Fibroblast of villous mesenchyme (primary cell): ENCODE measurements around the gene BUD23. TPM values are rescaled to one million over a fixed set of nuclear protein-coding genes. Genes with fewer than 3 reads are reported as not detected.
"Not testable (repeated sequence)": the region's sequence is repeated elsewhere in the genome, so short reads cannot be mapped to it uniquely, and the experiment has no call there.

Experiments
- DNase-seq: peaks from one replicate; pipeline ENCODE4 v3.0.0-alpha.2; 2010; ENCODE audit warnings: low read depth
- H3K4me3 ChIP-seq: 2 replicates; pipeline ENCODE4 v1.5.1; 2011; ENCODE audit warnings: low read depth, mild to moderate bottlenecking, low read length
- CTCF ChIP-seq: IDR thresholded peaks from 2 replicates; pipeline ENCODE4 v1.5.1; 2012; ENCODE audit warnings: low read depth, mild to moderate bottlenecking, low read length; ENCODE audit not compliant: insufficient read depth
- total RNA-seq: library from RNA; depleted of rRNA; stranded (reverse); fragments of >200 nt; gene quantifications from 2 replicates; pipeline ENCODE4 v1.2.3, GENCODE V29; 2012

BUD23 gene
- total RNA-seq, 1 donor: 39.7 TPM

DNA sequence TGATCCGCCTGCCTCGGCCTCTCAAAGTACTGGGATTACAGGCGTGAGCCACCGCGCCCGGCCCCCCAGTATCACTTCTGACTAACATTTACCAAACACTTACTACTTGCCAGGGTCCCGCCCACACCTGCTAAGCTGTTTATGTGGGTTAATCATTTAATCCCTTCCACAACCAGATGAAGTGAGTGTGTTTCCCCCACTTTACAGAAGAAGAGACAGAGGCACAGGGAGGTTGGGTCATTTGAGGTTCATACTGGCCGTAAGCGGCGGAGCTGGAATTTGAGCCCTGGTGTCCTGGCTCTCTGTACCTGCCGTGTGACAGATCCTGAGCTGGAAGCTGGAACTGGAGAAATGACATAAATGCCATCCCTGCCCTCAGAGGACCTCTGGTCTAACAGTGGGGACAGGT lies 30.9 kb upstream of the BUD23 start:
- no peak for DNase-seq
- no peak for TF ChIP-seq CTCF
- H3K4me3 ChIP-seq: no peak overlapping the region

- H3K4me3 ChIP-seq, DNase-seq: not testable (repeated sequence)
Measured at GRCh38 chr7:73655309-73655708, 28.1 kb upstream of the BUD23 start.

GRCh38 chr7:73659983-73660382 lies 23.4 kb upstream of the BUD23 start:
- no peak for TF ChIP-seq CTCF
- DNase-seq: no peak
- no peak overlapping the region for H3K4me3 ChIP-seq

- H3K4me3 ChIP-seq, DNase-seq: not testable (repeated sequence)
Measured at GRCh38 chr7:73660594-73660993, 22.8 kb upstream of the BUD23 start.

- DNase-seq: no peak
- no peak overlapping the region for H3K4me3 ChIP-seq
- TF ChIP-seq CTCF: no peak
Measured at GRCh38 chr7:73663033-73663432, 20.4 kb upstream of the BUD23 start.

DNA sequence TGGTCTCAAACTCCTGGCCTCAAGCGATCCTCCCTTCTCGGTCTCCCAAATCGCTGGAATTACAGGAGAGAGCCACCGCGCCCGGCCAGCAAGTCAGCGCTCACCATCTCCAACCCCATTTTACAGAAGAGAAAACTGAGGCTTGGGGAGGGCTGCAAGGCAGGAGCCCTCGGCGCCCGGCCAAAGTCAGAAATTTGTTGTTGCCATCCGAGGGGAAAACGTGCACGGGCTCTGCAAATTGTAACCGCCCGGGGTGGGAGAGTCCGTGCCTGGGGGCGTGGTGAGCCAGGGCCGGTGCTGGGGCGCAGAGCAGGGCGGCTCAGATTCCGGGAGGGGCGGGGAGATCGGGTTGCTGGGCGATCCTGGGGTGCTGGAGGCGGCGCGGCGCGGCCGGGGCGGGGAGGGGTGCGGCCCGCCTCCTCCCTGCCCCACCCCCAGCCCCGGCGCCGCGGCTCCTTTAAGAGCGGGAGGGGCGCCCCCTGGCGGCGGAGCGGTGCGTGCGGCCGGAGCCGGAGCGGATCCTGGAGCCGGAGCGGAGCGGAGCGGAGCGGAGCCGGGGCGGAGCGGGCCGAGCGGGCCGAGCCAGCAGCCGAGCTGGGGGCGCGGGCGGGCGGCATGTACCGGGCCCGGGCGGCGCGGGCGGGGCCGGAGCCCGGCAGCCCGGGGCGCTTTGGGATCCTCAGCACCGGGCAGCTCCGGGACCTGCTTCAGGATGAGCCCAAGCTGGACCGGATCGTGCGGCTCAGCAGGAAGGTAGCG lies 15.9 kb upstream of the BUD23 start, which contains the start of gene VPS37D:
TSS of gene VPS37D (plus strand) at position 488 of the 759 bp plus-strand sequence. CDS start at position 616, 128 bp downstream.
- TF ChIP-seq CTCF: peak; percentile 64
- peak; percentile 92 for DNase-seq
- H3K4me3 ChIP-seq: peak within 1 kb of the TSS; percentile 73

DNA sequence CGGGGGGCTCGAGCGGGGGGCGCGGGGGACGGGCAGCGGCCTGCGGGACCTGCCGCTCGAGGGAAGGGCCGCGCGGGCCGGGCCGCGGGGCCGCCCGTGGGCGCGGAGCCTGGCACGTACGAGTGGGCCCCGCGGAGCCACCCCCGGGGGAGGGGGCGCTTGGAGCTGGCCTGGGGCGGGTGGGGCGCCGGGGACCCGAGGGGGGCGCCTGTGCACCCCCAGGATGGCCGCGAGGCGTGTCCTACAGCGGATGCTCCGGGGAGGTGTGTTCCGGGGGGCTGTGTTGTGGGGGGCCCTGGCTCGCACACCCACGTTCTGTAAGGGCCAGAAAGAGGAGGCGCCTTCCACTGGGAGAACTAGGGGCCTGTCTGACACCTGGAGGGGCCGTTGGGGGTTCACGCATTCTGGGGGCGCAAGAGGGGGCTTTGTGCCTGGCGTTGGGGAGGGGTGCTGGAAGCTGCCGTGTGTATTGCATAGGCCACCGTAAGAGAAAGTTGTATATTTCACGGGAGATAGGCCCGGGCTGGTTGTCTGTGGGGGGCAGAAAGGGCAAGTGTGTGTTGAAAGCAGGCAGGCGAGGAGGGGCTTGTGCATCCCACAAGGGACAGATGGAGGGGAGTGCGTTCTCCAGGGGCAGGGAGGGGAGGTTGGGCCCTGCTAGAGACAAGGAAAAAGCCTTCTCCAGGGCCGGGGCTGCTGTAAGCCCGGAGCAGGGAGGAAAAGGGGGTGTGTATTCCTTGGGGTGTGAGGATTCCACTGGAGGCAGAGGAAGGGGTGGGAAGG lies 15.1 kb upstream of the BUD23 start:
- no peak for DNase-seq
- H3K4me3 ChIP-seq: peak overlapping the region; percentile 73
- no peak for TF ChIP-seq CTCF
